Endothelial cell (in vitro differentiated cells): Measurements from ENCODE around the gene SCO2. TPM values are rescaled to one million over a fixed set of nuclear protein-coding genes. Genes with fewer than 3 reads are reported as not detected.

Source experiments
- DNase-seq: peaks from one replicate; pipeline ENCODE4 v3.0.0; 2021; ENCODE audit warnings: low spot score
- H3K27ac Mint-ChIP-seq: one replicate; pipeline ENCODE4 v1.8.0; 2021; ENCODE audit warnings: mixed read lengths, inconsistent platforms; ENCODE audit not compliant: unreplicated experiment
- H3K27me3 Mint-ChIP-seq: one replicate; pipeline ENCODE4 v1.8.0; 2021; ENCODE audit warnings: mild to moderate bottlenecking, moderate library complexity, mixed read lengths, inconsistent platforms; ENCODE audit not compliant: unreplicated experiment
- H3K36me3 Mint-ChIP-seq: one replicate; pipeline ENCODE4 v1.8.0; 2021; ENCODE audit warnings: mild to moderate bottlenecking, low read depth, mixed read lengths, inconsistent platforms; ENCODE audit not compliant: unreplicated experiment
- H3K4me1 Mint-ChIP-seq: one replicate; pipeline ENCODE4 v1.8.0; 2021; ENCODE audit warnings: mild to moderate bottlenecking, mixed read lengths, inconsistent platforms; ENCODE audit not compliant: unreplicated experiment
- H3K4me3 Mint-ChIP-seq: one replicate; pipeline ENCODE4 v1.8.0; 2021; ENCODE audit warnings: mild to moderate bottlenecking, mixed read lengths, inconsistent platforms; ENCODE audit not compliant: unreplicated experiment
- H3K9me3 Mint-ChIP-seq: one replicate; pipeline ENCODE4 v1.8.0; 2021; ENCODE audit warnings: mixed read lengths, inconsistent platforms; ENCODE audit not compliant: unreplicated experiment
- CTCF ChIP-seq: fragments of 200-600 bp; sonication (generic); IDR thresholded peaks from one replicate; pipeline ENCODE4 v1.5.0; 2021; ENCODE audit warnings: antibody characterized with exemption; ENCODE audit not compliant: unreplicated experiment
- total RNA-seq: library from RNA; stranded (reverse); fragmentation: NEBNext Ultra II Directional; extraction: Animal tissue kit (Norgen Biotek cat#: 25700); gene quantifications from one replicate; pipeline ENCODE4 v1.2.1, GENCODE V29; 2021; ENCODE audit not compliant: unreplicated experiment

SCO2 gene
- total RNA-seq, 1 donor from 2014 or later, result 1.1 TPM

GRCh38 chr22:50567721-50568252 lies 42.4 kb upstream of the SCO2 start:
- no peak overlapping the region for H3K27ac Mint-ChIP-seq
- H3K36me3 Mint-ChIP-seq, result peaks cover 29% of the 10 kb centered on the region

GRCh38 chr22:50564289-50564688 lies 38.9 kb upstream of the SCO2 start:
- H3K27me3 Mint-ChIP-seq, result peaks cover 33% of the 10 kb centered on the region
- H3K4me1 Mint-ChIP-seq, result peaks cover 10% of the 10 kb centered on the region
- H3K4me3 Mint-ChIP-seq, result peak overlapping the region; percentile 7
- no peak for DNase-seq
- H3K36me3 Mint-ChIP-seq, result peaks cover 5% of the 10 kb centered on the region
- H3K9me3 Mint-ChIP-seq, result no peaks in the 10 kb centered on the region
- H3K27ac Mint-ChIP-seq, result no peak overlapping the region
- TF ChIP-seq CTCF, result no peak

More at GRCh38 chr22:50567721-50568252, 42.4 kb upstream of the SCO2 start:
- no peak for DNase-seq
- no peak for TF ChIP-seq CTCF
- Mint-ChIP-seq H3K27me3 (peaks cover 27% of the 10 kb centered on the region), H3K4me1 (peaks cover 6% of the 10 kb centered on the region), H3K4me3 (no peak overlapping the region), H3K9me3 (no peaks in the 10 kb centered on the region)

- peaks cover 10% of the 10 kb centered on the region for H3K4me1 Mint-ChIP-seq
- H3K27ac Mint-ChIP-seq, result no peak overlapping the region
- no peak for DNase-seq
- TF ChIP-seq CTCF, result no peak
- no peaks in the 10 kb centered on the region for H3K9me3 Mint-ChIP-seq
- H3K4me3 Mint-ChIP-seq, result peak overlapping the region; percentile 86
- peaks cover 30% of the 10 kb centered on the region for H3K27me3 Mint-ChIP-seq
- H3K36me3 Mint-ChIP-seq, result peaks cover 4% of the 10 kb centered on the region
These were observed 38.2 kb upstream of the SCO2 start for GRCh38 chr22:50563413-50564160.

- H3K4me1 Mint-ChIP-seq, result peaks cover 10% of the 10 kb centered on the region
- peaks cover 31% of the 10 kb centered on the region for H3K27me3 Mint-ChIP-seq
- H3K4me3 Mint-ChIP-seq, result peak within 1 kb of the TSS; percentile 86
- DNase-seq, result peak; percentile 97
- H3K9me3 Mint-ChIP-seq, result no peaks in the 10 kb centered on the region
- peaks cover 2% of the 10 kb centered on the region for H3K36me3 Mint-ChIP-seq
- peak; percentile 82 for TF ChIP-seq CTCF
- no peak within 1 kb of the TSS for H3K27ac Mint-ChIP-seq
These were observed 37.4 kb upstream of the SCO2 start, which contains the start of gene SYCE3 for GRCh38 chr22:50562523-50563412. TSS of gene SYCE3 (minus strand) at chr22:50562919. CDS start at chr22:50556405, 6,514 bp downstream.
